NCI-H460 (cell line): ENCODE results near the gene TMEM43. TPM values are rescaled to one million over a fixed set of nuclear protein-coding genes. Genes with fewer than 3 reads are reported as not detected.

Experiments used
- DNase-seq: peaks from one replicate; pipeline ENCODE4 v3.0.0-alpha.2; 2016; ENCODE audit warnings: low read depth; ENCODE audit errors: extremely low read depth
- total RNA-seq: library from RNA; depleted of rRNA; stranded (reverse); fragments of >200 nt; shearing (Covaris generic); gene quantifications from 2 replicates; pipeline ENCODE4 v1.2.3, GENCODE V29; 2014; rRNA removed

TMEM43 gene
- total RNA-seq, 1 experiment from 2014 or later: 42.8 TPM

DNA sequence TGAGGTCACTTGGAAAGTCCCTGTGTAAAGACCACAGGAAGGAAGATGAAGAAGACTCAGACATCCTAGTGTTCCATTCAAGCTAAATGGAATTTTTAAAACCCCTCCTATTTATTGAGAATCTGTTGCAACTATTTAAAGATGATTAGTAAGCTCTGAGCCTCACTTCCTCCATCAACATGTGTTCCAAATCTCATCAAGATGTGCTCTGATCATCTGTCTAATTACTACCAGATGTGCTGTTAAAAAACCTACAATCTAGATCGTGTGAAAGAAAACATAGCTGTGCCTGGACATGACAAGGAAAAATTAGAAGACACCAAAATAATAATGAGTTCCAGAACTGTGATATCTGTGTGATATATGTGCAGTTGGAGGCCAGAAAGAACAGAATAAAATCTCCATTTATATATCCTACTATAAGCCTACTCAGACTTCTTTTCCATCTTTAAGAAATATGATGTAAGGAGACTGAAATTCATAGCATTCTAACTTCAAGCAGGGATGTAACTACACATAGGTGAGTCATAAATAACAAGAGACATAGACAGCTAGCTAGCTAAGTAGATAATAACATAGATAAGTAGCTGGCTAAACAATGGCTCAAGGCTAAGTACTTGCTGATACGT is 45.8 kb downstream of the TMEM43 start:
- DNase-seq: peak; percentile 38

DNA sequence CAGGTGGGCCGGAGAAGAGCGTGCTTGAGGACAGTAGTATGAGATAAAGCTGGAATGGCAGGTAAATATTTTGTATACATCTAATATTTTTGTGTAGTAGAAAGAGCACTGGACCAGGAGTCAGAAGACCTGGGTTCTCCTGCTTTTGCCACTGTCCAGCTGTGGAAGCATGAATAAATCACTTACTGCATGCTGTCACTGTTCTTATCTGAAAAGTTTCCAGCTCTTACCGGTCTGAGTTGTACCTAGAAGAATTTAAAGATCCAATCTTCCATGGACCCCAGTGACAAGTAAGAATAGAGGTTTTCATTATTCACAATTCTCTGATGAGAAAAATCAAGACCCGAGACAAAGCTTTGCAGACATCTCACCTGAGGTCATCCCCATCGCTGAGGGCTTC is 47.6 kb downstream of the TMEM43 start:
- no peak for DNase-seq

DNA sequence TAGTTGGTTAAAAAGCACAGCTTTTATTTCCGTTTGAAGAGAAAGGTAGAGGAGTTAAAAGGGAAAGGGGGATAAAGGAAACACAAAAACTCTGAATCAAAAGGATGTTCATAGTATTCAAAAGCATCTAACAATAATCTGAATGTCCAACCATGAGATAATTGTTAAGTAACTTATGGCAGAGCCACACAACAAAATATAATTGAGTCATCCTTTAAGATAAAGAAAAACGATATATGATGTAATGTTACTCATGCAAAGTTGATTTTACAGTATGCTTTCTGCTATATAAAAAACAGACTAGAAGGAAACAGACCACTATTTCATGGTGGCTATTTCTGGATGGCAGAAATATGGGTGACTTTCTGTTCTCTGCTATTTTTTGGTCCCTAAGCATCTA is 49.6 kb downstream of the TMEM43 start:
- no peak for DNase-seq

DNA sequence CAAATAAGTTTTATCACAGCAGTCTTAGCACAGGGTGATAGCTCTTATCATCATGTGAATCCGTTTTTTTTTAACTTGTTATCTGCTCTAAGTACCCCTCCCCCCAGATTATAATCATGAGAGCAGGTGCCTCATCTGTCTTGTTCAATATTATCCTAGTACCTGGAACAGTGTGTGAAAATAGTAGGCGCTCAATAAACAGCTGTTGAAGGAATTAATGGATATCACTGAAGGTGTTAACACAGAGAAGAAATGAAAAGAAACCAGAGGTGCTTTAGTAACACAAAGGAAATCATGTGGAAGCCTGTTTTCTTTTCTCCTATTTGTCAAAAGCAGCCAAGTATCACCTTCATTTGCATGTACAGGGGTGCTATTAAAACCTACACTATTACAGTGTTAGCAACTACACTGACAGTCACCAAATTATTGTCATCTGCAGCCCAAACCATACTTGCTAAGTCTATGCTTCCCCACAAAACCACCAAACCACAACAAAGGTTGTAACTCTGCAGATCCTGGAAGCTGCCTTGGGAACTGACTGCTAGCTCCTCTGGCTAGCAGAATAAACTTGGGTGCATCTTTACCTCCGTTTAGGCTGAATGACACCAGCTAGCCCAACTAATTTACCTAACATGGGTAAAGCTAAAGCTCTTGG is 50.7 kb downstream of the TMEM43 start:
- no peak for DNase-seq

DNA sequence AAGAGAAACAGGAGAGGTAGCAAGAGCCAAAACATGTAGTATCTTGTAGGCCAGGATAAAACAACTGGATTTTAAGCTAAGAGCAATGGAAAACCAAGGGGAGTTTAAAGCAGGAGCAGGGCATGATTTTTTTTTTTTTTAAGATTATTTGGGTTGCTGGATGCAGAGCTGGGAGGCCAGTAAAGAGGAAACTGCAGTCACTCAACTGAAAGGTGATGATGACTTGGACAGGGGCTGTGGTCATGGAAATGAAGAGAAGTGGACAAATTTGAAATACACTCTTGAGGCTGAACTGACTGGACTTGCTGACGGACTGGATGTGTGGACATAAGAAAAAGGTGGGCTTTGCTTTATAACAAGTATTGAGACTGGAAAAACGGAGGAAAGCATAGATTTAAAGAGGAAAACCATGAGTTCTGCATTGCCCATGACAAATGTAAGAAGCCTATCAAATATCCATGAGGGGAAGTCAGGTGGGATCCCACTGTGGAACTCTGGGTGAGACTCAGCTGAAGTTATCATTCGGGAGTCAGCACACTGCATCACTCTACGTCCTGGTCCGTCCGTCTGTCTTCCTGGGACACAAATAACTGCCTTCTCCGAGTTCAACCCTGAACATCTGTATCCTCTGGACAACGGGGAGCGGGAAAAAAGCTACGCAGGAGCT is 52.9 kb downstream of the TMEM43 start:
- DNase-seq: no peak

DNA sequence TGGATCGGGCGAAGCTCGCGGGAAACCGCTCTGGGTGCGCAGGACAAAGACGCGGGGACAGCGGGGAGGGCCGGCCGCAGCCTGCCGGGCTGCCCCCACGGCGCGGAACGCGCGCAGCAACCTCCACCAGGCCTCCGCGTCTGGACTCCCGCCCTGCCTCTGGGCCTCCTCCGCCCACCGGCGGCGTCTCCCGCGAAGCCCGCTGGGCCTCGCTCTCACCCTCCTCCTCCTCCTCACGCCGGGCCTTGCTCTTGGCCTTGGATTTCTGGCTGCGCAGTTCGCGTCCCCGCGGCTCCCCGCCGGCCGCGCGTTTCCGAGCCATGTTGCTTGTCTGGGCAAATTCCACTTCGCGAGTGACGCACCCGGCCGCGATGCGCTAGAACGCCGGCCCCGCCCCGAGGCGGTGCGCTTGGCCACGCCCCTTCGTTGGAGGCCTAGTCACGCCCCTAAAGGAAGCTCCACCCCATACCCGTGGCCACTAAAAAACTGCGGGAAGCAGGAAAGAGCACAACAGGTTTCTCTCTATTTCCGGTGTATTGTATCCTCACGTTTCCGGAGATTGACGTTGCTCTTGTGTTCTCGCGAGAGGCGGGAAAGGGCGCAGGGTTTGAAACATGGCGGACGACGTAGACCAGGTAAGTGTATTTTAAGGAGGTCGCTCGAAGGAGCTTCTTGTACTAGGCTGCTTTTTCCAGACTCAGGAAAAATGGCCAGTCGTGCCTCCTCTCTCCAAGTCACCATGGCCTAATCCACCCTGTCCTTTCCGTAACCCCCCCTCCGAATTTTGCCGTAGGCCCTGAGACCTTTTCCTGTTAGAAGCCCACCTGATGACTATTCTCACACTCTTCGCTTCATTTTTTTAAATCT is 53.6 kb downstream of the TMEM43 start, which contains the start of the genes LSM3 and XPC:
TSS of gene LSM3 (plus strand) at position 571 of the 867 bp plus-strand sequence. CDS start at position 615, 44 bp downstream.
TSS of gene XPC (minus strand) at position 355 of the 867 bp plus-strand sequence. CDS start at position 322, 33 bp downstream.
- DNase-seq: peak; percentile 98

DNA sequence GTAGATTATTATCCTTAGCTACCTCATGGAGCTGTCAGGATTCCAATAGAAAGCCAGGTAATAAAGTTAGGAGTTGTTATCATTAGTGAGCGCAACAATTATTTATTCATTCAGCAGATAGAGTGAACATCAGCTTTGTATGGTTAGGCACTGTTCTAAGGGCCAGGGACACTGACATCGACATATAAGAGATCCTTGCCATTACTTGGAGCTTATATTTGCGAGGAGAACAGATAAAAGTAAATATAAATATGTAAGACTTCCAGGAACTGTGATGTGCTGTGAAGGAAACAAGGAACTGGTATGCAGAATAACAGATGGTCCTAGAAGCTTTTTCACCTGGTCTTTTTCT is 54.2 kb downstream of the TMEM43 start:
- no peak for DNase-seq

DNA sequence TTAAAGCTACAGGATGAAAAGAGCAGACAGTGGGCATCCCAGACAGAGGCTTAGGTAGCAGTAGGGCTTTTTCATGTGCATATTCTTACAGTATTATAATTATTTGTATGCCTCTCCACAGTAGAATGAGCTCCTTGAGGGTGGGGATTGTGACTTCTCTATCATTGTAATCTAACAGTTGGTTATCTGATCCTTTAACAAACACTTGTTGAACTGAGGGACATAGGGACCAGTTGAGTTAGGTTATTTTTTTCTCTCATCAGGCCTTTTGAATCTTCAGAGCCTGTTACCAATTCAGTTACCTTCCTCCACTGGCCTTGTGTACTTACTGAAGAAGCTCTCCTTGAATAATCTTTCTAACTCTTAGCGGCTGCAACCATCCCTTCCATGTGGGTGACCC is 54.9 kb downstream of the TMEM43 start:
- DNase-seq: no peak

DNA sequence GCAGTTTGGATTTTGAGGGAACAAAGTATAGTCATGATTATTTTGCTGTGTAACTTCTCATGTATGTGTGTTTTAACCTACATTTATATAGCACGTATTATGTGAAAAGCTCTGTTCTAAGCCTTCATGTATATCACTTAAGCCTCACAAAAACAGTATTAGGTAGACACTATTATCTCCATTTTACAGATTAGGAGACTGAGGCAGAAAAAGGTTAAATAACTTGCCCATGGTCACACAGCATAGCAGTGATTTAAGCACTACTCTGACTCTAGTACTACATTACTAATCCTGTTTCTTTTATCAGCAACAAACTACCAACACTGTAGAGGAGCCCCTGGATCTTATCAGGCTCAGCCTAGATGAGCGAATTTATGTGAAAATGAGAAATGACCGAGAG is 56.4 kb downstream of the TMEM43 start:
- DNase-seq: no peak

DNA sequence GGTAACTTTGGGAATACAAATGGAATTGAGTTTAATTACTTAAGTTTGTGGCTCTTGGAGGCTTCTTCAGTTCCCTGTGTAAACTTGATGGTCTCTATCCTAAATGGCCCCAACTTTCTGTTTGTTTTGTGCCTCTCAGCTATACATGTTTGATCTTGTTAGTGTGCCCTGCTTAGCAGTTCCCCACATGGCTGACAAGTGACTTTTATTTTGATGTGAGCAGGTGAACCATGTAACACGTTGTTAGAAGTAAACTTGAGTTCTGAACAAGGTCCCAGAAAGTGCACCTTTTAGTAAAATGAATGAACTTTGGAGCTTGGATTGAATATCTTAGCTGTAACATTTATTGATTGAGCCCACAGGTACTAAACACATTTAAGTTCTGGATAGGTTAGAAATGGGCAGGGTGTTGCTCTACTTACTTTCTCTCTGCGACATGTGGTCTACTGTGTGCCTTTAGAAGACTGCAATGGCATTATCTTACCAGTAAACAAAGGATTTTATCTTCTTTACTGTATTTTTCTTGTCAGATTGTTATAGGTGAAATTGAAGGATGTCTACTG is 58.2 kb downstream of the TMEM43 start:
- no peak for DNase-seq

DNA sequence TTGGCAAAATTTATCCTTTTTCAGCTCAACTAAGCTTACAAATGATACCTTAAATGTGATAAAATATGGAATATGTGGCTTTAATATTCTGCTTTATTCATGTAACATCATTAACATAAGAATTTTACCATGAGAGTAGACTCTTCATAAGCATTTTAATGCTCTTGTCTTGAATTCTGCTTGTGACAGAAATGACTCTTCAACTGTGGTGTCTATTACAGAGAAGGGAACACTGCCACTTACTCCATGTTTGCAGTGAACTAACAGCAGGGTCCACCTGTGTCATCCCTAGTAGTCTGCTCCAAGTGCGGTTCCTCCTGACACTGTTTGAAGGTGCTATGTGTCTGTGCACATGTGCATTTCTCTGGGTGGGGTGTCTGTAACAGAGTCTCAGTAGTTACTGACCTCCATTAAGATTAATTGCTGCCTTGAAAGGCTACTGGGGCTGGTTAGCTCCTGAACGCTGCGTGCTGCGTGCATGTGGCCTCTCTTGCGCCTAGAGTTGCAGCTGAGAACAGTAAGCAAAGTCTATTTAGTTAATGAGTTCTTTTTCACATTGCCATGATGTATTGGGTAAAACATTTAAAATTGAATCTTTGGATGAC is 62.1 kb downstream of the TMEM43 start:
- DNase-seq: no peak

DNA sequence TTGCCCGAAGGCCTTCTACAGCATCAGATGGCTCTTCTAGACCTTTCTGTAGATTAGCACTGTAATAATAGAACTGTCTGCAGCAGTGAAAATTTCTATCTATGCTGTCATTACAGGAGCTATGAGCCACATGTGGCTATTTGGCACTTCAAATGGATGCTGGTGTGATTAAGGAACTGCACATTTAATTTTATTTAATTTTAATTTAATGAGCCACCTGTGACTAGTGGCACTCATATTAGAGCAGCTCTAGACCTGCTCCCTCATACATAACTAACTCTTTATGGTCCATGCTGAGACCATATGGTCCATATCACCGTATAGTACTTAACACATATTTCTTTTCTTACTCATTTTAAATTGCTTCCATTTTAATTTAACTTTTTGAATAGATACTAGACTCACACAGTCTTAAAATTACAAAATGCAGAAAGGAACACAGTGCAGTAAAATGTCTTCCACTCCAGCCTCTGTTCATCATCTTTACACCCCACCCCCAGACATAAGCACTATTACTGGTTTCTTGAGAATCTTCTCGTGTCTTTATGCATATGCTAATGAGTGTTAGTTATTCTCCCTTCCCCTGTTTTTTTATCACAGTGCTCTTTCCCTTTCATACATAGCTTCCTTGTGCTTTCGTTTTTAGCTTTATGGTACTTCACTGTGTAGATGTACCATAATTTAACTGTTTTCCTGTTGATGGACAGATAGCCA is 63.3 kb downstream of the TMEM43 start:
- no peak for DNase-seq

Other genes with a start within 250 kb of the TMEM43 start
- gene WNT7A, start 245.0 kb upstream of the TMEM43 start, total RNA-seq: not detected in 2 replicates
- 28.3 and 32.5 TPM in 2 replicates for gene CHCHD4, start 182 bp upstream of the TMEM43 start, total RNA-seq
- 33.8 and 38.9 TPM in 2 replicates for gene XPC, start 53.5 kb downstream of the TMEM43 start, total RNA-seq
- gene LSM3, start 53.8 kb downstream of the TMEM43 start, total RNA-seq: 12.9 and 15.4 TPM in 2 replicates